HT1080 (cell line): ENCODE data around the gene SLC18A3. TPM values are rescaled to one million over a fixed set of nuclear protein-coding genes. Genes with fewer than 3 reads are reported as not detected.

Source experiments
- DNase-seq: peaks from one replicate; pipeline ENCODE4 v3.0.0-alpha.2; 2015; ENCODE audit warnings: low read depth
- total RNA-seq: library from RNA; depleted of rRNA; stranded (reverse); fragments of >200 nt; shearing (Covaris generic); gene quantifications from 2 replicates; pipeline ENCODE4 v1.2.3, GENCODE V29; 2014

SLC18A3 gene
- total RNA-seq, 1 experiment from 2014 or later: not detected

- DNase-seq: no peak
Measured at GRCh38 chr10:49595713-49596492, 14.2 kb upstream of the SLC18A3 start.

- DNase-seq: no peak
Measured at GRCh38 chr10:49596493-49596809, 13.7 kb upstream of the SLC18A3 start.

- DNase-seq: no peak
Measured at GRCh38 chr10:49596836-49597235, 13.3 kb upstream of the SLC18A3 start.

- DNase-seq: no peak
Measured at GRCh38 chr10:49597426-49598163, 12.5 kb upstream of the SLC18A3 start.

GRCh38 chr10:49598164-49598856 is 11.8 kb upstream of the SLC18A3 start:
- DNase-seq: no peak

- no peak for DNase-seq
Measured at GRCh38 chr10:49598986-49599385, 11.1 kb upstream of the SLC18A3 start.

GRCh38 chr10:49599546-49599945 is 10.6 kb upstream of the SLC18A3 start:
- DNase-seq: no peak

- no peak for DNase-seq
Measured at GRCh38 chr10:49600046-49600445, 10.1 kb upstream of the SLC18A3 start.

- DNase-seq: no peak
Measured at GRCh38 chr10:49600781-49601400, 9.2 kb upstream of the SLC18A3 start.

- peak; percentile 66 for DNase-seq
Measured at GRCh38 chr10:49601857-49602256, 8.3 kb upstream of the SLC18A3 start.

GRCh38 chr10:49602380-49603023 is 7.6 kb upstream of the SLC18A3 start:
- DNase-seq: no peak

GRCh38 chr10:49605216-49605938 is 4.7 kb upstream of the SLC18A3 start:
- DNase-seq: no peak

GRCh38 chr10:49605939-49606509 is 4.1 kb upstream of the SLC18A3 start:
- DNase-seq: no peak

- DNase-seq: peak; percentile 73
Measured at GRCh38 chr10:49606981-49607535, 3.1 kb upstream of the SLC18A3 start.

GRCh38 chr10:49608166-49609005 is 1.7 kb upstream of the SLC18A3 start:
- DNase-seq: no peak

GRCh38 chr10:49609006-49609282 is 1.2 kb upstream of the SLC18A3 start:
- DNase-seq: no peak

- no peak for DNase-seq
Measured at GRCh38 chr10:49609283-49610113, 612 bp upstream of the SLC18A3 start.

GRCh38 chr10:49610458-49611165 is 502 bp downstream of the SLC18A3 start:
- DNase-seq: no peak
